Colonic mucosa (tissue), 4 donors: Measurements from ENCODE around the gene ALLC. TPM values are rescaled to one million over a fixed set of nuclear protein-coding genes. Genes with fewer than 3 reads are reported as not detected.
"Not testable (repeated sequence)": the region's sequence is repeated elsewhere in the genome, so short reads cannot be mapped to it uniquely, and the experiment has no call there.

Source experiments
- DNase-seq: peaks from one replicate; pipeline ENCODE4 v3.0.0-alpha.2; 2020
- H3K27ac ChIP-seq: fragments of 200-600 bp; one replicate; pipeline ENCODE4 v1.8.0; 2021
- H3K27me3 ChIP-seq: fragments of 200-600 bp; one replicate; pipeline ENCODE4 v1.8.0; 2021
- H3K36me3 ChIP-seq: fragments of 200-600 bp; one replicate; pipeline ENCODE4 v1.8.0; 2021
- H3K4me1 ChIP-seq: fragments of 200-600 bp; one replicate; pipeline ENCODE4 v1.8.0; 2021; ENCODE audit warnings: mild to moderate bottlenecking
- H3K4me3 ChIP-seq: fragments of 200-600 bp; one replicate; pipeline ENCODE4 v1.8.0; 2021
- H3K9ac ChIP-seq, 2 donors: one replicate each; pipeline ENCODE4 v1.7.0; 2013; ENCODE audit warnings: control low read depth in 2 of 2, low read depth in 2 of 2, low read length in 2 of 2
- H3K9me3 ChIP-seq: fragments of 200-600 bp; one replicate; pipeline ENCODE4 v1.8.0; 2021
- intact Hi-C: fragments of 100-400 bp; cut with DNase I; formaldehyde crosslinking; loops from one replicate; pipeline ENCODE4 v1.14.1; 2022
- total RNA-seq, 2 donors: library from RNA; stranded (reverse); fragmentation: NEBNext Ultra II Directional in 1 of 2; extraction: Animal tissue kit (Norgen Biotek cat#: 25700) in 1 of 2; gene quantifications; one replicate each; pipeline ENCODE4 v1.2.1, GENCODE V29; 2021
- TF ChIP-seq, protein P1 (sequence below): fragments of 200-600 bp; IDR thresholded peaks from one replicate; pipeline ENCODE4 v1.8.0; 2022; ENCODE audit warnings: antibody characterized with exemption, mild to moderate bottlenecking
- donor health status: healthy.
- donor health status: DM: no; HTN: no; CAD: no.
- donor health status: DM: no; HTN: no; CAD: no.

ALLC gene
- total RNA-seq, 2 donors from 2014 or later, result not detected

DNA sequence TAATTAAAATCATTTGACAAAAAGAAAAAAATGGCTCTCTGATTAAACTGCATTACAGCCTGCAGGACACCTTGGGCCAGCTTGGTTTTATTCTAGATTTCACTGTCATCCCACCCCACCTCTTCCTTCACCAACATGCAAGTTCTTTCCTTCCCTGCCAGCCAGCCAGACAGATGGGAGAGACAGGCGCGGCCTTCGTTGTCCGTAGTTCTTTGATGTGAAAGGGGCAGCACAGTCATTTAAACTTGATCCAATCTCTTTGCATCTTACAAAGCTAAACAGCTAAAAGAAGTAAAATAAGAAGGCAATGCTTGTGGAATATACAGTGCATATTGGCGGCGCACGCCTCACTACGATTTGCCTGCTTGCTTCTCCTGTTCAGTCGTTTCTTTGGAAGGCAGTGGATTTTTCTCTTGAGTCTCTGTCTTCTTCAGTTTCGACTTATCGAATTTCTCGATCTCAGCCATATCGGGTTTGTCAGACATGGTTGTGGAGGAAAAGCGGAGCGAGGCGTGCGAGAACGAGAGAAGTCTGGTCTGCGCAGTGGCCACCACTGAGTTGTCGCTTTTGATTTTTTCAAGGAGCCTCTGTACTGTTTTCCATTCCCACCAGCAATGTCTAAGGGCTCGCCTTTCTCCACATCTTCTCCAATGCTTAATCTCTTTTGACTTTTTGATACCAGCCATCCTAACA is 40.7 kb upstream of the ALLC start:
- Histone ChIP-seq H3K9ac (no peak overlapping the region), H3K27ac (no peak overlapping the region), H3K4me1 (no peaks in the 10 kb centered on the region), H3K9me3 (no peaks in the 10 kb centered on the region), H3K36me3 (no peaks in the 10 kb centered on the region), H3K4me3 (no peak overlapping the region), H3K27me3 (no peaks in the 10 kb centered on the region)
- TF ChIP-seq, protein P1, sequence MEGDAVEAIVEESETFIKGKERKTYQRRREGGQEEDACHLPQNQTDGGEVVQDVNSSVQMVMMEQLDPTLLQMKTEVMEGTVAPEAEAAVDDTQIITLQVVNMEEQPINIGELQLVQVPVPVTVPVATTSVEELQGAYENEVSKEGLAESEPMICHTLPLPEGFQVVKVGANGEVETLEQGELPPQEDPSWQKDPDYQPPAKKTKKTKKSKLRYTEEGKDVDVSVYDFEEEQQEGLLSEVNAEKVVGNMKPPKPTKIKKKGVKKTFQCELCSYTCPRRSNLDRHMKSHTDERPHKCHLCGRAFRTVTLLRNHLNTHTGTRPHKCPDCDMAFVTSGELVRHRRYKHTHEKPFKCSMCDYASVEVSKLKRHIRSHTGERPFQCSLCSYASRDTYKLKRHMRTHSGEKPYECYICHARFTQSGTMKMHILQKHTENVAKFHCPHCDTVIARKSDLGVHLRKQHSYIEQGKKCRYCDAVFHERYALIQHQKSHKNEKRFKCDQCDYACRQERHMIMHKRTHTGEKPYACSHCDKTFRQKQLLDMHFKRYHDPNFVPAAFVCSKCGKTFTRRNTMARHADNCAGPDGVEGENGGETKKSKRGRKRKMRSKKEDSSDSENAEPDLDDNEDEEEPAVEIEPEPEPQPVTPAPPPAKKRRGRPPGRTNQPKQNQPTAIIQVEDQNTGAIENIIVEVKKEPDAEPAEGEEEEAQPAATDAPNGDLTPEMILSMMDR, result no peak
- DNase-seq, result no peak
- intact Hi-C loops, result no loop called here

DNA sequence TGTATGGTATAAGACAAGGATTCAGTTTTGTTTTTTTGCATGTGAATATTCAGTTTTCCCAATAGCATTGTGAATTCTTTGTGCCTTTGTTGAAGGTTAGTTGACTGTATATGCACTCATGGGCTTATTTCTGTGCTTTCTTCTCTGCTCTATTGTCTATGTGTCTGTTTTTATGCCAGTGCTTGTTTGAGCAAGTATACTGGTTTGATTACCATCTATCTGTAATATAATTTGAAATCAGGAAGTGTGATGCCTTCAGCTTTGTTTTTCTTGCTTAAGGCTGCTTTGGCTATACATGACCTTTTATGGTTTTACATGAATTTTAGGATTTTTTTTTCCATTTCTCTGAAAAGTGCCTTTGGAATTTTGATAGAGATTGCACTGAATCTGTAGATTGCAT is 39.6 kb upstream of the ALLC start:
- no peak overlapping the region for H3K27ac ChIP-seq
- H3K36me3 ChIP-seq, result no peaks in the 10 kb centered on the region
- no peaks in the 10 kb centered on the region for H3K27me3 ChIP-seq

GRCh38 chr2:3619033-3619432 is 39.0 kb upstream of the ALLC start:
- no peaks in the 10 kb centered on the region for H3K36me3 ChIP-seq
- DNase-seq, result no peak
- no peaks in the 10 kb centered on the region for H3K9me3 ChIP-seq
- intact Hi-C loops, result no loop called here
- no peaks in the 10 kb centered on the region for H3K4me1 ChIP-seq
- no peak overlapping the region for H3K27ac ChIP-seq
- H3K27me3 ChIP-seq, result no peaks in the 10 kb centered on the region
- no peak overlapping the region for H3K9ac ChIP-seq
- no peak overlapping the region for H3K4me3 ChIP-seq
- TF ChIP-seq, protein P1, result no peak

More for the DNA sequence above, 39.6 kb upstream of the ALLC start:
- no peak for DNase-seq
- no peak overlapping the region for H3K9ac ChIP-seq
- intact Hi-C loops, result no loop called here
- H3K4me3 ChIP-seq, result no peak overlapping the region
- TF ChIP-seq, protein P1, result no peak
- H3K9me3 ChIP-seq, result no peaks in the 10 kb centered on the region
- no peaks in the 10 kb centered on the region for H3K4me1 ChIP-seq

DNA sequence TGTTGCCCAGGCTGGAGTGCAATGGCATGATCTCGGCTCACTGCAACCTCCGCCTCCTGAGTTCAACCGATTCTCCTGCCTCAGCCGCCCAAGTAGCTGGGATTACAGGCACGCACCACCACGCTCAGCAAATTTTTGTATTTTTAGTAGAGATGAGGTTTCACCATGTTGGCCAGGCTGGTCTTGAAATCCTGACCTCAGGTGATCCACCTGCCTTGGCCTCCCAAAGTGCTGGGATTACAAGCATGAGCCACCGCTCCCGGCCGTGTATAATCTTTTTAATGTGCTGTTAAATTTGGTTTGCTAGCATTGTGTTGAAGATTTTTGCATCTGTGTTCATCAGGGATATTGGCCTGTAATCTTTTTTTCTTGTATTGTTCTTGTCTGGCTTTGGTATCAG is 38.3 kb upstream of the ALLC start:
- H3K36me3 ChIP-seq, H3K4me3 ChIP-seq, intact Hi-C loops, H3K4me1 ChIP-seq, DNase-seq, H3K27ac ChIP-seq, H3K9me3 ChIP-seq, H3K9ac ChIP-seq, H3K27me3 ChIP-seq: not testable (repeated sequence)

DNA sequence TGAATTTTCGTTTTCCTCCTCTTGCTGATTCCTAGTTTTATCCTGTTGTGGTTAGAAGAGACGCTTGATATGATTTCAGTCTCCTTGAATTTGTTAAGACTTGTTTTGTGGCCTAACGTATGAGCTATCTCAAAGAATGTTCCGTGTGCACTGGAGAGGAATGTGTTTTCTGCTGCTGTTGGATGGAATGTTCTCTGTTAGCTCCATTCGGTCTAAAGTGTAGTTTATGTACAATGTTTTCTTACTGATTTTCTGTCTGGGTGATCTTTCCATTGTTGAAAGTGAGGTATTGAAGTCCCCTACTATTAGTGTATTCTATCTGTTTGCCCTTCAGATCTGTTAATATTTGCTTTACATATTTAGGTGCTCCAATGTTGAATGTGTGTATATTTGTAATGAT is 37.2 kb upstream of the ALLC start:
- Histone ChIP-seq H3K4me3 (no peak overlapping the region), H3K4me1 (no peaks in the 10 kb centered on the region), H3K9ac (no peak overlapping the region), H3K9me3 (no peaks in the 10 kb centered on the region), H3K27me3 (no peaks in the 10 kb centered on the region), H3K36me3 (no peaks in the 10 kb centered on the region), H3K27ac (no peak overlapping the region)
- no peak for DNase-seq
- TF ChIP-seq, protein P1, result no peak
- intact Hi-C loops, result no loop called here

DNA sequence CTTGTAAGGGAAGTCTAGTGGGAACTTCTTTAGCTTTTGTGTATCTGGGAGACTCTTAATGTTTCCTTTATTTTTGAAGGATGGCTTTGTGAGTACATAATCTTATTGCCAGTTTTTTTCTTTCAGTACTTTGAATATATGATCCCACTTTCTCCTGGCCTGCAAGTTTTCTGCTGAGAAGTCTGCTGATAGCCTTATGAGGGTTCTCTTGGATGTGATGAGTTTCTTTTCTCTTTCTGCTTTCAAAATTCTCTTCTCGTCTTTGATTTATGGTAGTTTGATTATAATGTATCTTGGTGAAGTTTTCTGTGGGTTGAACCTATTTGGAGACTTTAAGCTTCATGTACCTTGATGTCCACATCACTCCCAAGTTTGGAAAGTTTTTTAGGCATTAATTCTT is 35.0 kb upstream of the ALLC start:
- intact Hi-C loops, result no loop called here
- TF ChIP-seq, protein P1, result no peak
- DNase-seq, result no peak
- H3K36me3 ChIP-seq, result no peaks in the 10 kb centered on the region
- H3K4me3 ChIP-seq, result no peak overlapping the region
- H3K9me3 ChIP-seq, result no peaks in the 10 kb centered on the region
- H3K9ac ChIP-seq, result no peak overlapping the region
- H3K27me3 ChIP-seq, result no peaks in the 10 kb centered on the region
- H3K4me1 ChIP-seq, result no peaks in the 10 kb centered on the region
- H3K27ac ChIP-seq, result no peak overlapping the region
